AG10803 (cell line): ENCODE data around the gene PPP2R2C.

Experiments
- DNase-seq: peaks from one replicate; pipeline ENCODE4 v3.0.0; 2010; ENCODE audit warnings: low read depth
- H3K4me3 ChIP-seq: 2 replicates; pipeline ENCODE4 v1.5.1; 2011; ENCODE audit warnings: mild to moderate bottlenecking, low read length, control low read depth
- CTCF ChIP-seq: conservative IDR thresholded peaks from 2 replicates; pipeline ENCODE4 v1.5.1; 2011; ENCODE audit warnings: mild to moderate bottlenecking, low read length, control low read depth, inconsistent platforms

Gene PPP2R2C

GRCh38 chr4:6404611-6405396 is 67.6 kb downstream of the PPP2R2C start:
- no peak overlapping the region for H3K4me3 ChIP-seq
- DNase-seq, result no peak
- TF ChIP-seq CTCF, result no peak

- H3K4me3 ChIP-seq, result no peak overlapping the region
- TF ChIP-seq CTCF, result no peak
- no peak for DNase-seq
These were observed 69.1 kb downstream of the PPP2R2C start for GRCh38 chr4:6403400-6403685.

GRCh38 chr4:6402566-6403399 is 69.6 kb downstream of the PPP2R2C start:
- DNase-seq, result no peak
- no peak for TF ChIP-seq CTCF
- H3K4me3 ChIP-seq, result no peak overlapping the region

- no peak overlapping the region for H3K4me3 ChIP-seq
- no peak for DNase-seq
- TF ChIP-seq CTCF, result no peak
These were observed 70.6 kb downstream of the PPP2R2C start for GRCh38 chr4:6401797-6402196.

- no peak for DNase-seq
- TF ChIP-seq CTCF, result no peak
- H3K4me3 ChIP-seq, result no peak overlapping the region
These were observed 75.6 kb downstream of the PPP2R2C start for GRCh38 chr4:6396696-6397236.

GRCh38 chr4:6395466-6396228 is 76.8 kb downstream of the PPP2R2C start:
- DNase-seq, result no peak
- no peak for TF ChIP-seq CTCF
- H3K4me3 ChIP-seq, result no peak overlapping the region
